GM11168 (cell line): ENCODE data around the gene TRABD2A.
"Not testable (repeated sequence)": the region's sequence is repeated elsewhere in the genome, so short reads cannot be mapped to it uniquely, and the experiment has no call there.

Experiments used
- in situ Hi-C: fragments of 300-500 bp; cut with MboI; formaldehyde crosslinking; loops from one replicate; pipeline ENCODE4 v1.12.0; 2022; ENCODE audit warnings: low sequenced_read_pairs; ENCODE audit not compliant: unreplicated experiment

TRABD2A gene, protein sequence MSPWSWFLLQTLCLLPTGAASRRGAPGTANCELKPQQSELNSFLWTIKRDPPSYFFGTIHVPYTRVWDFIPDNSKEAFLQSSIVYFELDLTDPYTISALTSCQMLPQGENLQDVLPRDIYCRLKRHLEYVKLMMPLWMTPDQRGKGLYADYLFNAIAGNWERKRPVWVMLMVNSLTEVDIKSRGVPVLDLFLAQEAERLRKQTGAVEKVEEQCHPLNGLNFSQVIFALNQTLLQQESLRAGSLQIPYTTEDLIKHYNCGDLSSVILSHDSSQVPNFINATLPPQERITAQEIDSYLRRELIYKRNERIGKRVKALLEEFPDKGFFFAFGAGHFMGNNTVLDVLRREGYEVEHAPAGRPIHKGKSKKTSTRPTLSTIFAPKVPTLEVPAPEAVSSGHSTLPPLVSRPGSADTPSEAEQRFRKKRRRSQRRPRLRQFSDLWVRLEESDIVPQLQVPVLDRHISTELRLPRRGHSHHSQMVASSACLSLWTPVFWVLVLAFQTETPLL

DNA sequence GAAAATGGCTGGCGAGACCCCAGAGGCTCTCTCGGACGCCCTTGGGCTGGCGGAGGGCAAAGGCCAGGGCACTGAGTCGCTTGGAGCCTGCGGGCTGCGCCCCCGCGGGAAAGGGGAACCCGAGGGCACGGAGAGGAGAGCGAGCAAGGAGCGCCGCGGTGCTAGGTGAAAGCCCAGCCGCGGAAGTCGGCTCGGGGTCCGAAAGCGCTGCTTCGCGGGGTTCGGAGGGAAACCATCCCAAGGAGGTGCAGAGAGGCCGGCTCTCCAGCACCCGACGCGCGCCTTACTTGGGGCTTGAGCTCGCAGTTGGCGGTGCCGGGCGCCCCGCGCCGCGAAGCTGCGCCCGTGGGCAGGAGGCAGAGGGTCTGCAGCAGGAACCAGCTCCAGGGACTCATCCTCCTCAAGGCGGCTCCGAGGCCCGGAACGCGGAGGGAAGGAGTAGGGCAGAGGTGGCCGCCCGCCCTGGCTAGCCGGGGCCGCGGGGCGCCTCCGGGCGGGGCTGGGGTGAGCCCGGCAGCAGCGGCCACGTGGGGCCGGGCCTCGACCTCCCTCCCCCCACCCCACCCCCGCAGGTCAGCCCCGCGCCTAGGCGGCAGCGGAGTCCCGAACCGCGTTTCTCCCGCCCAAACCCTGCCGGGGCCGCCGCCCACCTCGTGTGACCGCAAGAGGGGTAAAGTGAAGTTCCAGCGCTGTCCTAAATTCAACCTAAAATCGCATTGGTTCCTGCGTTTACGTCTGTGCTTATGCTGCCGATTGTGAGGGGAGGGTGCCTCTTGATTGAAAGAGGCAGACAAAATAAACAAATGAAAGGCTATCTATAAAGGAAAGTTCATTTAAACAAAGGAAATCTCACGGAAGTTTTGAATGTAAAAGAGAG lies at the start of gene TRABD2A:
TSS of gene TRABD2A (minus strand) at position 440 of the 877 bp plus-strand sequence. CDS start at position 395, 45 bp downstream.
- in situ Hi-C loops: no loop called here

DNA sequence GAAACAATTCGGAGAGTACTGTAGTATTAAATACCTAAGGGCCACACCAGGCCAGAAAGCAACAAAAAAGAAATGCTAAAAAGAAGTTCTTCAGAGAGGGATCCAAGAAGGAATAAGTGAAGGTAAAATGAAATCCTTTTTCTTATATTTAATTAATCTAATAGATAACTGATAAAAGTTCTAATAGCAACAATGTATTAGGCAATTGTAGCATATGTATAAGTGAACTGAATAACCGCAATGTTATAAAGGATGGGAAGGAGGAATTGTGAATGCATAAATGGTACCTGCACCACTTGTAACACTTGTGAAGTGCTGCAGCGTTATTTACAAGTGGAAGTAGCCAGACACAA lies 46.4 kb upstream of the TRABD2A start:
- in situ Hi-C loops: no loop called here

DNA sequence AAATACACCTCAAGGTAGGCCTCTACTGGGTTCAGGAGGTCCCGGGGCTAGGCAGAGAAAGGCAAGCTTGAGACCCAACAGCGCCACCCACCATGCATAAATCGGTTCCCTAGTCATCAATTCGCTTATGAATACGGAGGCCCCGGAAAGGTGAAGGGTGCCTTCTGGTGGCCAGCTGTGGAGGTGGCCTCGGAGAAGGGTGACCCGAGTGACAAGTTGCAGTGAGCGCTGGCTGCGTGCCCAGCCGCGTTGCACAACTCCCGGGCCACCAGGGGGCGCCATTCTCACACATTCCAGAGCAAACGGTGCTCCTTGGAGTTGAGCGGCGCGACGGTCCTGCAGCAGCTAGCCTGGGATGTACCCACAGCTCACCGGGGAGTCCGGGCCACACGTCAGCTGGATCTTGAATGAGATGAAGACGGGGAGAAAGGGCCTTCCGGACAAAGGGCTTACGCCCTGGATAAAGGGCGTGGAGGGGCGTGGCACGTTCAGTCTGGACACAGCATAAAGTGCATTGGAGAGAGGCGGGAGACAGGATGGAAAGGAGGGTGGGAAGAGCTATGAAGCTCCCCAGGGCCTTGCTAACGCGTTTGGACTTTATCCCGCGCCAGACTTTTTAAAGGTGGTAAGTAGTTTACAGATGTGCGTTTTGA lies 45.0 kb upstream of the TRABD2A start:
- in situ Hi-C loops: no loop called here

DNA sequence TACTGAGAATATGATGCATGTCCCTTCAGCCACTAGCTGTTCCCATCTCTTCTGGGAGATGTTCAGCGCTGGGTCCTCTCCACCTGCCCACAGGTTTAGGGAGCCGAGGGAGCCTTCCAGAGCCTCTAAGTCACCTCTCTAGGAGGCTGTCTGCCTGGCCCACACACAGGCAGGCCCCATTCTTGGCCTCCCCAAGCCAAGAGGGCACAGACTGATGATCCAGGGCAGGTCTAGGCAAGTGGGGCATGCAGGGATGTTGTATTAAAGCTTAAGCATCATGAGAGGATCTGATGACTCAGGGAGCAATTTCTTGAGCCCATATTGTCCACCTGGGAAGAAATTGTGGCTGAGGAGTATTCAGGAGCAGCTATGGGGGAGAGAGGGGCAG lies 44.4 kb upstream of the TRABD2A start:
- in situ Hi-C loops: no loop called here

DNA sequence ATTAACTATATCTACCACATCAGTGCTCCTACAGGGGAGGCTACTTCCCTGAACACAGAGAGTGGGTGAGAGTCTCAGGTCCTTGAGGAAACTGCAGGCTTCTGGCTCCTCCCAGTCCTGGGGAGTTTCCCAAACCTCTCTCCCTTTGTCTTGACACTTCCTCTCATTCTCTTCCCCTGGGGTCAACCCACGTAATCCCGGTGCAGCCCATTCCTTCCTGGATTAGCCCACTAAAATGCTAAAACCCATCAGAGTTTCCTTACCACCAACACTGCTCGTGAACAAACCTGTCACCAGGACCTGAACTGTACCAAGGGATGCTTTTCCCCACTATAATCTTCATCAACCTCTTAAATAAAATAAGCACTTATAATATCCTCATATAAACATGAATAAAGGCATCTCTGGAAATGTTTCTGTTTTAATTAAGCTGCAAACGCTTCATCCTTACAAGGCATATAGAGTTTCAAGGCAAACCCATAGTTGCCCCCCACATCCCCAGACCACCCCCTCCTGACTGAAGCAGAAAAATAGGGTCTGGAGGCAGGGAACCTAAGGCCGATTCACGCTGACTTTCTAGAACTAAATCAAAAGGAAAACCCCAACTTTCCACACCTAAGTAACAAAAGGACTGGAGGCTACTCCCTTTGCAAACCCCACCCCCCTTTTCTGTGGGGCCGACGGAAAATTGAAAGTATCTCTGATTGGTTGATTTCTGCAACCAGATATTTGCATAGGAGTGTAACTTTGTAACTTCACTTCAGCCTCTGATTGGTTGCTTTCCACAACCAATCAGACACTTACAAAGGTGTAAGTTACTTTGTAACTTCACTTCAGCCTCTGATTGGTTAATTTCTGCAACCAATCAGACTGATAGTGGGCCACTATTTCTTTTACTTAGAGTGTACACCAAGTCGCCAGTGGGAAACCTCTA lies 43.6 kb upstream of the TRABD2A start:
- in situ Hi-C loops: no loop called here

DNA sequence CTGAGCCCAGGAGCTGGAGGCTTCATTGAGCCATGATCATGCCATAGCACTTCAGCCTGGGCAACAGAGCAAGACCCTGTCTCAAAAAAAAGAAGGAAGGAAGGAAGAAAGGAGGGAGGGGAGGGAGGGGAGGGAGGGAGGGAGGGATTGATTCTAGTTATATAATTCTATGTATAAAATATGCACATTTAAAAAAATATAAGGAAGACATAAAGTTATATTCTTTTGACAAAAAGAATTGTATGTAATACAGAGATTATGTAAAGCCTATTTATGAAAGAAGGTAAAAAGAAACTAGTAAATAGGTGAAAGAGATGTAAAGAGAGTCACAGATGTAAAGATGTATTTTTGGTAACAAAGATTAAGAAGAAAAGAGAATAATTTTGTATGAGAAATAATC lies 42.1 kb upstream of the TRABD2A start:
- in situ Hi-C loops: no loop called here

DNA sequence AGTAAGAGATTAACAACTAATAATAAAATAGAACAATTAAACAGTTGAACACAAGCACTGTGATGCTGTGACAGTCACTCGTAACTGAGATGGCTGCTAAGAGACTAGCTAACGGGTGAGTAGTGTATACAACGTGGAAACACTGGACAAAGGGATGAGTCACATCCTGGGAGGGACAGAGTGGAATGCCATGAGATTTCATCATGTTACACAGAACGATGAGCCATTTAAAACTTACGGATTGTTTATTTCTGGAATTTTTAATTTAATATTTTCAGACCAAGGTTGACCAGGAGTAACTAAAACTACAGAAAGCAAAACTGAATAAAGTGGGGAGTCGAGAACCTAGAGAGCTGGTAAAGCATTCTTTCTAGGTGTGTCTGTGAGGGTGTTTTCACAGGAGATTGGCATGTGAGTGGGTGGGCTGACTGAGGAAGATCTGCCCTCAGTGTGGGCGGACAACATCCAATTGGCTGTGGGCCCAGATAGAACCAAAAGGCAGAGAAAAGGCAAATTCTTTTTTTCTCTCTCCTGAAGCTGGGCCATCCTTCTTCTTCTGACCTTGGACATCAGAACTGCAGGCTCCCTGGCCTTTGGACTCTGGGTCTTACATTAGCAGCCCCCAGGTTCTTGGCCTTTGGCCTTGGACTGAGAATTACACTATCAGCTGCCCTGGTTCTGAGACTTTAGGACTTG lies 39.1 kb upstream of the TRABD2A start:
- in situ Hi-C loops: no loop called here

DNA sequence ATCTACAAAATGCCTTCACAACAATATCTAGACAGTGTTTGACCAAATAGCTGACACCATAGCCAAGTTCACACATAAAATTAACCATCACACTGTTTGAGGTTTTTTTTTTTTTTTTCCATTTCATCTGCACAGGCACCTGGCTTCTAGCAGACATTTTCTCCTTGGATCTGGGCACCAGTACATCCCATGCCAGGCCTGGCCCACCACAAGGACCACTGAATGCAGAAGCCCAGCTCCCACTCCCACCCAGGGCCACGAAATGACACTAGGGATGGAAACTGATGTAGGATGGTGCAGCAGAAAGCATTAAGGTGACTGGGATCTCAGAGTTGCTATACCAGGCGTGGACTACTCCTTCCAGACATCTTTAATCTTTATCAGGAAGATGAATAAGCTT lies 37.5 kb upstream of the TRABD2A start:
- in situ Hi-C loops: no loop called here

DNA sequence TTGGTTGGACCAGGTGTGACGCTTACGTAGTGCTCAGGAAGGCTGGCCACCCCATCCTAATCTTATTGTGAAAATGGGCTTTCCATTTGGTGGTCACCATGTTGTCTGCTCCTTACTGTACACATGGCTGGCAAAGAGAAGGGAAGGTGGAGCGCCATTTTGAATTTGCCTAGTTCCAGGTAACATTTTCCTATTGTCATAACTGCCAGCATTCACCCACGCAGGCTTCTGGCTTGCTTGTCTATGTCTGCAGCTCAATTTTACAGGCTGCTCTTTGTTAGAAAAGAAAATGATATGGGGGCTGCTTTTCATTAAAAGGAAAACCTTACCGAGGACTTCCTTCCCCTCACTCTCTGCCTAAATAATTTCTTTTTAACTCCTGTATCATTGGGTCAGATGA lies 36.9 kb upstream of the TRABD2A start:
- in situ Hi-C loops: not testable (repeated sequence)

DNA sequence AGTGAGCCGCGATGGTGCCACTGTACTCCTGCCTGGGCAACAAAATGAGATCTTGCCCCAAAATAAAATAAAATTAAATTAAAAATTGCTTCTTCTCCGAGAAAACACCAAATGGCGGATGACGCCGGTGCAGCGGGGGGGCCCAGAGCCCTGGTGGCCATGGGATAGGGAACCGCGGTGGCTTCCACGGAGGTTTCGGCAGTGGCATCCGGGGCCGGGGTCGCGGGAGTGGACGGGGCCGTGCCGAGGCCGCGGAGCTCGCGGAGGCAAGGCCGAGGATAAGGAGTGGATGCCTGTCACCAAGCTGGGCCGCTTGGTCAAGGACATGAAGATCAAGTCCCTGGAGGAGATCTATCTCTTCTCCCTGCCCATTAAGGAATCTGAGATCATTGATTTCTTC lies 34.8 kb upstream of the TRABD2A start:
- in situ Hi-C loops: not testable (repeated sequence)

DNA sequence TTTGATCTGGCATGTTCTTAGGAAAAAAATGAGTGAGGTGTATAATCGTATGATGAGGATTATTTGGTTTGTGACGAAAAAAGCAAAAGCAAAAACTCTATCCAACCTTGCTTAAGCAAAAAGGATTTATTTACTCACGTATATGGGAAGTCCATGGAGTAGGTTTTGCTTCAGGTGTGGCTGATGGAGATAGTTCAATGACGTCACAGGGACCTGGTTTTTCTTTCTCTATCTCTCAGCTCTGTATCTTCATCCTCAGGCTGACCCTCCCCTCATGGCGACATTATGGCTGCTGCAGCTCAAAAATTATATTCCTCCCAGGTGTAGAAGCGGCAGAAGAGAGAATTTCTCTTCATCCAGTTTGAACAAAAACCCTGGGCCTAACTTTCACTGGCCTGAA lies 33.5 kb upstream of the TRABD2A start:
- in situ Hi-C loops: no loop called here

DNA sequence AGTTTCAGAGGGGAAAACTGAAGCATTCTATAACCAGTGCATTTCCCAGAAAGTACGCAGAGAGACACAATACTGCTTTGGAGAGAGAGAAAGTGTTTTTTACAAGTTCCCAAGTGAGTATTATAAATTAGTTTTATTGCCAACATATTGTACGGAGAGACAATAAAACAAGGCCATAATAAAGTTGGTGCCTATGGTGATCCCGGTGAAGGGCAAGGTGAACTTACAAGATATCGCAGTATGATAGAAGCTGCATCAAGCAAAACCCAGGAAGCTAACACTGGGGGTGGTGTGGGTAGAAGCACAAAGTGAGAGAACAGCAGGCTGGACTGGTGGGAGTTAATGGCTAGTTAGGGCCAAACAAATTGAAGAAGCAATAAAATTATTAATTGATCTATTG lies 32.1 kb upstream of the TRABD2A start:
- in situ Hi-C loops: no loop called here

DNA sequence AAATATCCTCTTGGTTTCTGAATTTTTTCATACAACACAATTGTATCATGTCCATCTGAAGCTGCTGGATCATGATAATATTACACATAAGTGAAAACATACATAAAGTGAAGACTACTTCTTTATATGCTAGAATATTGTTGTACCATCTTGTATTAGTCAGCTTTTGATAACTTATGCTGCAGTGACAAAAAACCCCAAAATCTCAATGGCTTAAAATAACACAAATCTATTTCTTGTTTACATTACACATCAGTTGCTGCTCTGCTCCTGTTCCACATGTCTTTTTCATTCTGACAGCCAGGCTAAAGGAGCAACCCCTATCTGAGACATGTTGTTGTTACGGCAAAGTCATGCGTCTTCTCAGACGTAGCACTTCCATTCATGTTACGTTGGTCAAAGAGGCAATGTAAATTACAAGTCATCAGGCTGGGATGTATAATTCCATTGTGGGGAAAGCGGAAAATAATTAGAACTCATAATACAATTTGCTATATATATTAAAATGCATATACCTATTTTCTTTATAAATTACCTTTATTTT lies 30.3 kb upstream of the TRABD2A start:
- in situ Hi-C loops: no loop called here

DNA sequence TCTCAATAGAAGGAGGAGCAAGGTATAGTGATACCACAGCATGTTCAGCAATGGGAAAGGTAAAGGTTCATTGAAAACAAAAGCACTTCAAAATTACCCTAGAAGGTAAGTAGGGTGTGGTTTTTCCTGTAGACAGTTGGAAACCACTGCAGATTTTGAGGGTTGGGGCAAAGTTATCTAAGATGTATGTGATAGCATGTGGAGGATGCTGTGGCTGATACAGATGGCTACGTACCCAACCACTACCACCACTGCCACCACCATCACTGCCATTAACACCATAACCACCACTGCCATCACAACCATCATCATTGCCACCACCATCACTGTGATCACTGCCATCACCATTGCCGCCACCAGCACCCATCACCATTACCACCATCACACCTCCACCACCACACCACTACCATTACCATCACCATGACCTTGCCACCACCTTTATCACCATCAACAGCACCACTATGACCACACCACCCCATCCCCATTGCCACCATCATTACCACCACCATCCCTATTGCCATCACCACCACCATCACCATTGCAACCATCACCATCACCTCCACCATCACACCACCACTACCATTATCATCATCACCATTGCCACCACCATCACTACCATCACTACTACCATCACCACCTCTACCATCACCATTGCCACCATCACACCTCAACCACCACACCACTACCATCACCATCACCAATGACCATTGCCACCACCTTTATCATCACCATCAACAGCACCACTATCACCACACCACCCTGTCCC lies 28.2 kb upstream of the TRABD2A start:
- in situ Hi-C loops: no loop called here

DNA sequence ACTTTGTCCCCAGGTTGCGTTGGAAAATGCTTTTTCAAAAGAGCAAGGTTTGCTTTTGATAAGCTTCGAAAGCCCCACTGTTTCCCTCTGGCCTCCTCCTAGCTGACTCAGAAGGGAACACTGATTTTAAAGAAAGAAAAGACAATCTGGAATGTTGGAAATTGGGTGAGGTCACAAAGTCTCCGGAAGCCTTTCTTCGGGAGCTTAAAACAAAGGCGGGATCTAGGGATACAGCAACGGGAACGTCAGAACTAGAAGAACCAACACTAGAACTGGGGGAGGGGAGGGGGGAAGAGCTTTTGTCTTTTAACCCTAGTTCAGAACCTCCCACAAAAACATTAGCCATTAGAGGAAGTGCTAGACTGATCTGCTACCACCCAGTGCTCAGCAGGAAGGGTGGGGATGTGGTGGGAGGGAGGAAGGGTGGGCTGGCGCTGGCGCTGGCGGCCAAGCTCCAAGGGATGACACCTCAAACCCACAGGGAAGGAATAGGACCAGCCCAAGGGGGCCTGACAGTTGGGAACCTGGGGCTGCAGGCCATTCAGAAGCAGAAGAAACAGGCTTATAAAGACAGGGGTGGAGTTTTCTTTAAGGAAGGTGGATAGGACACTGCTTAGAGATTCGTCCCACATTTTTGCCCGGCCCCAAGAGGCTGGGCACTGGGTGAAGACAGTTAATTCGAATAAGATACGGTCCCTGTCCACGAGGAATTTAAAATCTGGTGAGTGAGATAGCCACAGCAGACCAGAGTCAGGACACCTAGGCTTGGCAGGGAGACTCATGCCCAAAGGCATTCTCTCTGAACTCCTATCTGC lies 26.2 kb upstream of the TRABD2A start:
- in situ Hi-C loops: no loop called here

DNA sequence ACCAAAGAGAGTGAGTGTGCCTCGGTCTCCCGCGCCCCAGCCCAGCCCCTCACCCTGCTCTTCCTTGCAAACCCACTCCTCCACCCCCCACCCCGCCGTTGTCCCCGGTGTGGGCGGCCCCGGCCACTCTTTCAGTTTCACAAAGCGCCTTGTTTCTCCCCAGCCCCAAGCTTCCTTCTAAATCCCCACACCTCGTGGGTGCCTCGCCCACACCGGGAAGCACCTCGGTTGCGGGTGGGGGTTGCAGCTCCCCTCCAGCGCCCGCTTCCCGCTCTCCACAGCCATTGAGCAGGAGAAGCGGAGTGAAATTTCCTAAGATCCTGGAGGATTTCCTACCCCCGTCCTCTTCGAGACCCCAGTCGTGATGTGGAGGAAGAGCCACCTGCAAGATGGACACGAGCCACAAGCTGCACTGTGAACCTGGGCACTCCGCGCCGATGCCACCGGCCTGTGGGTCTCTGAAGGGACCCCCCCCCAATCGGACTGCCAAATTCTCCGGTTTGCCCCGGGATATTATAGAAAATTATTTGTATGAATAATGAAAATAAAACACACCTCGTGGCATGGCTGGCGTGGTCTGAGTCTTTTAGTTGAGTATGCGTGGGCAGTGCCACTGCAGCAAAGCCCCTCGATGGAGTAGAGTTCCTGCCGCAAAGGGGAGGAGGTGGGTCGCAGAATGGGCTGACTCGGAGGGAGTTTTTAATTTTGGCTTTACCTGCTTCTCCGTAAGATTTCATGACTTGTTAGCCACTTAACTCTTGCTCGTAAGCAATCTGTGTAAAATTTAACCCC lies 25.4 kb upstream of the TRABD2A start:
- in situ Hi-C loops: no loop called here
